Measurements from ENCODE around the gene TSC2. TPM values are rescaled to one million over a fixed set of nuclear protein-coding genes. Genes with fewer than 3 reads are reported as not detected.

Gene TSC2
- polyA plus RNA-seq, 1 donor (not counting 4 experiments of a cell fraction or from before 2014, with no cell fraction given) = 22.6 TPM

DNA sequence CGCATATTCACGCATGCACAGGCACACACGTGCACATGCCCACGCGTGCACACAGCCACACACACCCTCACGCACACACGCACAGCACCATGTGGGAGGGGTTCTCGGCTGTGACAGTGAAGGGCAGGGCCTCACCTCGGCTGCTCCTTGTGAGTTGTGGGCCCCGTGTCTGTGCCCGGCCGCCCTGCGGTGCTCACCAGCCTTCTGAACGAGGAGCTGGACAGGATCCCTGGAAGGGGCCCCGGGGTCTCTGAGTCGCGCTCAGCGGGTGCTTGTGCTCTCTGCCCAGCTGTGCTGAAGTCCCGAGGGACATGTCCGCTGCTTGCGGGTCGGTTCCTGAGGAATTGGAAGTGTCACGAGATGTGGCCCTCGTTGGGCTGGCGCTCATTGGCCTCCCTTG lies 16.1 kb downstream of the TSC2 start:
- FAIRE-seq = no peak
- H3K27me3 ChIP-seq (ENCODE audit: control insufficient read depth, extremely low read depth, insufficient read depth, low read length) = no peaks in the 10 kb centered on the region
- H3K4me3 ChIP-seq (ENCODE audit: control insufficient read depth in 2 of 3, extremely low read depth in 1 of 3, insufficient read depth in 2 of 3, low read depth in 1 of 3, low read length in 3 of 3) = no peak overlapping the region
- no peak overlapping the region for H3K4me2 ChIP-seq (ENCODE audit: control insufficient read depth, extremely low read depth, insufficient read depth, low read depth, low read length)
- DNase-seq (ENCODE audit: low read depth, low spot score) = no peak
- H3K36me3 ChIP-seq (ENCODE audit: control insufficient read depth in 2 of 2, extremely low read depth in 1 of 2, insufficient read depth in 2 of 2, low read length in 2 of 2) = peaks cover 18 to 32% of the 10 kb centered on the region in 2 experiments
- H3K9ac ChIP-seq (ENCODE audit: control insufficient read depth, extremely low read depth, insufficient read depth, low read length) = no peak overlapping the region
- no peaks in the 10 kb centered on the region for H3K9me3 ChIP-seq (ENCODE audit: control insufficient read depth, low read depth, low read length)
- no peaks in the 10 kb centered on the region for H3K4me1 ChIP-seq (ENCODE audit: control insufficient read depth, extremely low read depth, insufficient read depth, low read length)
- H3K9me1 ChIP-seq (ENCODE audit: control insufficient read depth, extremely low read depth, insufficient read depth, low read length) = no peaks in the 10 kb centered on the region
- H3K27ac ChIP-seq (ENCODE audit: control insufficient read depth, insufficient read depth, low read length) = no peak overlapping the region
- peaks cover 4% of the 10 kb centered on the region for H4K20me1 ChIP-seq (ENCODE audit: control insufficient read depth, extremely low read depth, insufficient read depth, low read length)
- no peak for TF ChIP-seq EZH2 (IDR thresholded peaks at IDR 0.05; ENCODE audit: low read length)
- TF ChIP-seq, protein P1, sequence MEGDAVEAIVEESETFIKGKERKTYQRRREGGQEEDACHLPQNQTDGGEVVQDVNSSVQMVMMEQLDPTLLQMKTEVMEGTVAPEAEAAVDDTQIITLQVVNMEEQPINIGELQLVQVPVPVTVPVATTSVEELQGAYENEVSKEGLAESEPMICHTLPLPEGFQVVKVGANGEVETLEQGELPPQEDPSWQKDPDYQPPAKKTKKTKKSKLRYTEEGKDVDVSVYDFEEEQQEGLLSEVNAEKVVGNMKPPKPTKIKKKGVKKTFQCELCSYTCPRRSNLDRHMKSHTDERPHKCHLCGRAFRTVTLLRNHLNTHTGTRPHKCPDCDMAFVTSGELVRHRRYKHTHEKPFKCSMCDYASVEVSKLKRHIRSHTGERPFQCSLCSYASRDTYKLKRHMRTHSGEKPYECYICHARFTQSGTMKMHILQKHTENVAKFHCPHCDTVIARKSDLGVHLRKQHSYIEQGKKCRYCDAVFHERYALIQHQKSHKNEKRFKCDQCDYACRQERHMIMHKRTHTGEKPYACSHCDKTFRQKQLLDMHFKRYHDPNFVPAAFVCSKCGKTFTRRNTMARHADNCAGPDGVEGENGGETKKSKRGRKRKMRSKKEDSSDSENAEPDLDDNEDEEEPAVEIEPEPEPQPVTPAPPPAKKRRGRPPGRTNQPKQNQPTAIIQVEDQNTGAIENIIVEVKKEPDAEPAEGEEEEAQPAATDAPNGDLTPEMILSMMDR (optimal IDR thresholded peaks at IDR 0.05 in 1 of 3, IDR thresholded peaks at IDR 0.05 in 1 of 3, conservative IDR thresholded peaks at IDR 0.05 in 1 of 3; ENCODE audit: extremely low read depth in 1 of 3, insufficient read depth in 2 of 3, low read length in 3 of 3) = no peak
- dilution Hi-C loops (cut with MboI; ENCODE audit: extremely low pct_ligation_motif_present, low sequenced_read_pairs) = no loop called here
- H3K79me2 ChIP-seq (ENCODE audit: control insufficient read depth, insufficient read depth, low read length) = no peaks in the 10 kb centered on the region
- no peak overlapping the region for H2AFZ ChIP-seq (ENCODE audit: control insufficient read depth, low read length)

DNA sequence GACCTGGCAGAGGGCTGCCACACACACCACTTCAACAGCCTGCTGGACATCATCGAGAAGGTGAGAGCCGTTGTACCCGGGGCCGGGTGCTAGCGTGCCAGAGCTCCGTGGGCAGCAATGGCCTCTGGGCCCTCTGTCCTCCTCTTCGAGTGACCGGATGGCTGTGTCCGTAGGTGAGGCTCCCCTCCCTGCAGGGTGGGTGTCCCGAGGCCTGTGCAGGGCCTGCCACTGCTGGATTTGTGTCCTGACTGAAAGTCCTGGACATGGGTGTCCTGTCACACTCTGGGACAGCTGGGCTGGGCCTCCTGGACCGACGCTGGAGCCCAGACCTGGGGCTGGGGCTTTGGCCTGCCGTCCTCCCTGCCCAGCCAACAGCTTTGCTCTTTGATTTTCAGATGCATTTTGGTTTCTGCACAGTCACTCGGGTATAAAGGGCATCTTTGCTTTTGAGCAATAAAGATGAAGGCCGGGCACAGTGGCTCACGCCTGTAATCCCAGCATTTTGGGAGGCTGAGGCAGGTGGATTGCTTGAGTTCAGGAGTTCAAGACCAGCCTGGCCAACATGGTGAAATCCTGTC lies 16.7 kb downstream of the TSC2 start:
- TF ChIP-seq EZH2 (IDR thresholded peaks at IDR 0.05; ENCODE audit: low read length) = no peak
- TF ChIP-seq, protein P1 (optimal IDR thresholded peaks at IDR 0.05 in 1 of 3, IDR thresholded peaks at IDR 0.05 in 1 of 3, conservative IDR thresholded peaks at IDR 0.05 in 1 of 3; ENCODE audit: extremely low read depth in 1 of 3, insufficient read depth in 2 of 3, low read length in 3 of 3) = no peak
- H3K36me3 ChIP-seq (ENCODE audit: control insufficient read depth in 2 of 2, extremely low read depth in 1 of 2, insufficient read depth in 2 of 2, low read length in 2 of 2) = peaks cover 18 to 33% of the 10 kb centered on the region in 2 experiments

More for the DNA sequence above, 16.7 kb downstream of the TSC2 start:
- FAIRE-seq = no peak
- no peak overlapping the region for H3K9ac ChIP-seq (ENCODE audit: control insufficient read depth, extremely low read depth, insufficient read depth, low read length)
- no peak overlapping the region for H3K4me3 ChIP-seq (ENCODE audit: control insufficient read depth in 2 of 3, extremely low read depth in 1 of 3, insufficient read depth in 2 of 3, low read depth in 1 of 3, low read length in 3 of 3)
- no peaks in the 10 kb centered on the region for H3K79me2 ChIP-seq (ENCODE audit: control insufficient read depth, insufficient read depth, low read length)
- H3K27me3 ChIP-seq (ENCODE audit: control insufficient read depth, extremely low read depth, insufficient read depth, low read length) = no peaks in the 10 kb centered on the region
- peaks cover 4% of the 10 kb centered on the region for H4K20me1 ChIP-seq (ENCODE audit: control insufficient read depth, extremely low read depth, insufficient read depth, low read length)
- no peak for DNase-seq (ENCODE audit: low read depth, low spot score)
- no peaks in the 10 kb centered on the region for H3K9me3 ChIP-seq (ENCODE audit: control insufficient read depth, low read depth, low read length)
- no peaks in the 10 kb centered on the region for H3K9me1 ChIP-seq (ENCODE audit: control insufficient read depth, extremely low read depth, insufficient read depth, low read length)
- no peak overlapping the region for H3K4me2 ChIP-seq (ENCODE audit: control insufficient read depth, extremely low read depth, insufficient read depth, low read depth, low read length)
- H3K27ac ChIP-seq (ENCODE audit: control insufficient read depth, insufficient read depth, low read length) = no peak overlapping the region
- no peaks in the 10 kb centered on the region for H3K4me1 ChIP-seq (ENCODE audit: control insufficient read depth, extremely low read depth, insufficient read depth, low read length)
- dilution Hi-C loops (cut with MboI; ENCODE audit: extremely low pct_ligation_motif_present, low sequenced_read_pairs) = no loop called here
- no peak overlapping the region for H2AFZ ChIP-seq (ENCODE audit: control insufficient read depth, low read length)

Data from keratinocyte (primary cell).